HEK293 (cell line): ENCODE results near the gene HIVEP2.

Experiments used
- CTCF ChIA-PET: fragments of 350-600 bp; formaldehyde crosslinking; extraction: SDS; loops from one replicate; lab custom pipeline; 2021; ENCODE audit warnings: antibody characterized with exemption; lab: Yijun Ruan, JAX
- POLR2A ChIA-PET: fragments of 300-600 bp; formaldehyde crosslinking; extraction: SDS; loops from one replicate; lab custom pipeline; 2020; ENCODE audit warnings: antibody characterized with exemption, inconsistent platforms; lab: Yijun Ruan, JAX
- H3K27ac ChIP-seq: fragments of 200-500 bp; sonication (Bioruptor generic); 2 replicates; pipeline ENCODE4 v1.5.1; 2014; ENCODE audit warnings: low read depth, low read length, control low read depth, inconsistent platforms; ENCODE audit errors: extremely low read depth
- H3K36me3 ChIP-seq, 2 experiments: fragments of 200-500 bp in 1 of 2; sonication (Bioruptor generic) in 1 of 2; 1 replicate in 1 of 2; 2 replicates in 1 of 2; pipeline ENCODE4 v1.5.1; 2014 to 2017; ENCODE audit warnings: inconsistent platforms in 2 of 2, low read length in 2 of 2; ENCODE audit not compliant: control insufficient read depth in 2 of 2, insufficient read depth in 1 of 2
- H3K4me1 ChIP-seq: fragments of 200-500 bp; sonication (Bioruptor generic); 2 replicates; pipeline ENCODE4 v1.5.1; 2014; ENCODE audit warnings: mild to moderate bottlenecking, low read length, inconsistent platforms; ENCODE audit not compliant: control insufficient read depth, insufficient read depth
- H3K4me3 ChIP-seq: 2 replicates; pipeline ENCODE4 v1.5.1; 2011; ENCODE audit warnings: low read depth, mild to moderate bottlenecking, control low read depth, low read length, moderate library complexity
- H3K9me3 ChIP-seq: fragments of 200-500 bp; sonication (Bioruptor generic); 2 replicates; pipeline ENCODE4 v1.5.1; 2014; ENCODE audit warnings: low read depth, low read length, inconsistent platforms; ENCODE audit not compliant: control insufficient read depth, insufficient read depth
- FEZF1 ChIP-seq: fragments of 450-650 bp; formaldehyde crosslinking; IDR thresholded peaks from 2 replicates; pipeline ENCODE4 v1.5.1; 2016; ENCODE audit warnings: missing biosample characterization, missing genetic modification characterization
- GLIS2 ChIP-seq: fragments of 450-650 bp; formaldehyde crosslinking; IDR thresholded peaks from 2 replicates; pipeline ENCODE4 v1.5.1; 2016; ENCODE audit warnings: missing biosample characterization, missing genetic modification characterization
- RBAK ChIP-seq: fragments of 450-650 bp; formaldehyde crosslinking; IDR thresholded peaks from 2 replicates; pipeline ENCODE4 v1.5.1; 2016; ENCODE audit warnings: missing biosample characterization, missing genetic modification characterization
- WT1 ChIP-seq: fragments of 450-650 bp; formaldehyde crosslinking; IDR thresholded peaks from 2 replicates; pipeline ENCODE4 v1.5.1; 2016; ENCODE audit warnings: missing biosample characterization, missing genetic modification characterization
- ZFP3 ChIP-seq: fragments of 450-650 bp; formaldehyde crosslinking; IDR thresholded peaks from 2 replicates; pipeline ENCODE4 v1.5.1; 2016; ENCODE audit warnings: low read depth, missing biosample characterization, missing genetic modification characterization
- ZFP69B ChIP-seq: fragments of 450-650 bp; formaldehyde crosslinking; IDR thresholded peaks from 2 replicates; pipeline ENCODE4 v1.5.1; 2016; ENCODE audit warnings: missing biosample characterization, missing genetic modification characterization
- ZIC2 ChIP-seq: fragments of 450-650 bp; formaldehyde crosslinking; IDR thresholded peaks from 2 replicates; pipeline ENCODE4 v1.5.1; 2016; ENCODE audit warnings: missing biosample characterization, missing genetic modification characterization
- ZNF121 ChIP-seq: fragments of 450-650 bp; formaldehyde crosslinking; IDR thresholded peaks from 2 replicates; pipeline ENCODE4 v1.5.1; 2016; ENCODE audit warnings: missing biosample characterization, missing genetic modification characterization
- ZNF138 ChIP-seq: fragments of 450-650 bp; formaldehyde crosslinking; IDR thresholded peaks from 2 replicates; pipeline ENCODE4 v1.5.1; 2016; ENCODE audit warnings: missing biosample characterization, missing genetic modification characterization, borderline replicate concordance
- ZNF157 ChIP-seq: fragments of 450-650 bp; formaldehyde crosslinking; IDR thresholded peaks from 2 replicates; pipeline ENCODE4 v1.5.1; 2016; ENCODE audit warnings: missing biosample characterization, missing genetic modification characterization
- ZNF202 ChIP-seq: fragments of 450-650 bp; formaldehyde crosslinking; IDR thresholded peaks from 2 replicates; pipeline ENCODE4 v1.5.1; 2016; ENCODE audit warnings: missing biosample characterization, missing genetic modification characterization, borderline replicate concordance
- ZNF211 ChIP-seq: fragments of 450-650 bp; formaldehyde crosslinking; IDR thresholded peaks from 2 replicates; pipeline ENCODE4 v1.5.1; 2016; ENCODE audit warnings: low read depth, missing biosample characterization, missing genetic modification characterization
- ZNF24 ChIP-seq: fragments of 450-650 bp; formaldehyde crosslinking; IDR thresholded peaks from 2 replicates; pipeline ENCODE4 v1.5.1; 2016; ENCODE audit warnings: missing biosample characterization, missing genetic modification characterization
- ZNF248 ChIP-seq: fragments of 450-650 bp; formaldehyde crosslinking; IDR thresholded peaks from 2 replicates; pipeline ENCODE4 v1.5.1; 2017; ENCODE audit warnings: missing biosample characterization, missing genetic modification characterization
- ZNF423 ChIP-seq: fragments of 450-650 bp; formaldehyde crosslinking; IDR thresholded peaks from 2 replicates; pipeline ENCODE4 v1.5.1; 2016; ENCODE audit warnings: missing biosample characterization, missing genetic modification characterization
- ZNF521 ChIP-seq: fragments of 450-650 bp; formaldehyde crosslinking; IDR thresholded peaks from 2 replicates; pipeline ENCODE4 v1.5.1; 2017; ENCODE audit warnings: missing biosample characterization, mild to moderate bottlenecking, missing genetic modification characterization
- ZNF585B ChIP-seq: fragments of 450-650 bp; formaldehyde crosslinking; IDR thresholded peaks from 2 replicates; pipeline ENCODE4 v1.5.1; 2016; ENCODE audit warnings: missing biosample characterization, missing genetic modification characterization
- ZNF610 ChIP-seq: fragments of 450-650 bp; formaldehyde crosslinking; IDR thresholded peaks from 2 replicates; pipeline ENCODE4 v1.5.1; 2016; ENCODE audit warnings: missing biosample characterization, missing genetic modification characterization, borderline replicate concordance
- ZNF701 ChIP-seq: fragments of 450-650 bp; formaldehyde crosslinking; IDR thresholded peaks from 2 replicates; pipeline ENCODE4 v1.5.1; 2016; ENCODE audit warnings: missing biosample characterization, missing genetic modification characterization
- ZNF830 ChIP-seq: fragments of 450-650 bp; IDR thresholded peaks from 2 replicates; pipeline ENCODE4 v1.5.0; 2018; ENCODE audit warnings: missing biosample characterization, missing genetic modification characterization, low read depth, mild to moderate bottlenecking, moderate library complexity
- ZSCAN23 ChIP-seq: fragments of 450-650 bp; formaldehyde crosslinking; IDR thresholded peaks from 2 replicates; pipeline ENCODE4 v1.5.1; 2016; ENCODE audit warnings: missing biosample characterization, missing genetic modification characterization
- TF ChIP-seq, protein P1 (sequence below): fragments of 450-650 bp; formaldehyde crosslinking; IDR thresholded peaks from 2 replicates; pipeline ENCODE4 v1.5.1; 2016; ENCODE audit warnings: missing biosample characterization, missing genetic modification characterization
- TF ChIP-seq, protein P2 (sequence below): fragments of 450-650 bp; IDR thresholded peaks from 2 replicates; pipeline ENCODE4 v1.5.1; 2018; ENCODE audit warnings: missing biosample characterization, missing genetic modification characterization
- TF ChIP-seq, protein P3 (sequence below): fragments of 450-650 bp; formaldehyde crosslinking; IDR thresholded peaks from 2 replicates; pipeline ENCODE4 v1.5.1; 2017; ENCODE audit warnings: missing biosample characterization, missing genetic modification characterization
- TF ChIP-seq, protein P4 (sequence below): fragments of 450-650 bp; formaldehyde crosslinking; IDR thresholded peaks from 2 replicates; pipeline ENCODE4; 2016; ENCODE audit warnings: missing biosample characterization, missing genetic modification characterization
- TF ChIP-seq, protein P5 (sequence below): fragments of 450-650 bp; formaldehyde crosslinking; IDR thresholded peaks from 2 replicates; pipeline ENCODE4 v1.5.1; 2017; ENCODE audit warnings: missing biosample characterization, missing genetic modification characterization
- TF ChIP-seq, protein P6 (sequence below): fragments of 450-650 bp; formaldehyde crosslinking; IDR thresholded peaks from 2 replicates; pipeline ENCODE4 v1.5.1; 2017; ENCODE audit warnings: missing biosample characterization, missing genetic modification characterization

Gene HIVEP2

DNA sequence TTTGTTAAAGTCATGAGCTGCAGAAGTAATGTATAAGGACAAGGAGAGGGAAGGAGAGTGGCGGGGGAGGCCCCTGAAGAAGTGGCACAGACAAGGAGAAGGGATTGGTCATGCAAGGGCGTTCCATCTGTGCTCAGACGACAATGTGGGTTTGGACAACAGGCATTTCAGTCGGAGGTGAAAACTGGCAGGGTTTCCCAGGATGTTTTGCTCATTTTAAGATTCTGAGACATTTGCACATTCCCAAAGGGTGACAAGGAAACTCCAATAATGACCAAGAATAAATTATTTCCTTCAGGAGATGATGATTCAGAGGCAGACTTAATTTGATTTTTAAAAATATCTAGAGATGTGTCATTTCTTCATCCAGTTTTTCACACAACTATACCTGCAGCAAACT lies 181.8 kb downstream of the HIVEP2 start:
- Histone ChIP-seq H3K27ac (no peak overlapping the region), H3K4me1 (no peaks in the 10 kb centered on the region), H3K36me3 (peaks cover 0 to 26% of the 10 kb centered on the region in 2 experiments), H3K9me3 (no peaks in the 10 kb centered on the region), H3K4me3 (no peak overlapping the region)
- CTCF ChIA-PET, result interaction anchor here (0.7 to 1.0 kb wide), 2 partner anchors 32 to 837 kb away, joined by 3 read pairs; no protein-coding TSS in a partner anchor
- TF ChIP-seq ZFP69B (tag by site-specific recombination) (no peak), ZNF157 (tag by site-specific recombination) (no peak), ZNF521 (tag by site-specific recombination) (no peak), ZNF138 (tag by site-specific recombination) (no peak), ZNF121 (no peak), ZNF202 (tag by site-specific recombination) (no peak), ZNF211 (no peak), GLIS2 (tag by site-specific recombination) (no peak), ZNF701 (no peak), ZFP3 (tag by site-specific recombination) (no peak), ZNF248 (no peak), RBAK (tag by site-specific recombination) (no peak)
- TF ChIP-seq, protein P1, sequence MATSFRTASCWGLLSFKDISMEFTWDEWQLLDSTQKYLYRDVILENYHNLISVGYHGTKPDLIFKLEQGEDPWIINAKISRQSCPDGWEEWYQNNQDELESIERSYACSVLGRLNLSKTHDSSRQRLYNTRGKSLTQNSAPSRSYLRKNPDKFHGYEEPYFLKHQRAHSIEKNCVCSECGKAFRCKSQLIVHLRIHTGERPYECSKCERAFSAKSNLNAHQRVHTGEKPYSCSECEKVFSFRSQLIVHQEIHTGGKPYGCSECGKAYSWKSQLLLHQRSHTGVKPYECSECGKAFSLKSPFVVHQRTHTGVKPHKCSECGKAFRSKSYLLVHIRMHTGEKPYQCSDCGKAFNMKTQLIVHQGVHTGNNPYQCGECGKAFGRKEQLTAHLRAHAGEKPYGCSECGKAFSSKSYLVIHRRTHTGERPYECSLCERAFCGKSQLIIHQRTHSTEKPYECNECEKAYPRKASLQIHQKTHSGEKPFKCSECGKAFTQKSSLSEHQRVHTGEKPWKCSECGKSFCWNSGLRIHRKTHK (tag by site-specific recombination), result no peak
- TF ChIP-seq, protein P2, sequence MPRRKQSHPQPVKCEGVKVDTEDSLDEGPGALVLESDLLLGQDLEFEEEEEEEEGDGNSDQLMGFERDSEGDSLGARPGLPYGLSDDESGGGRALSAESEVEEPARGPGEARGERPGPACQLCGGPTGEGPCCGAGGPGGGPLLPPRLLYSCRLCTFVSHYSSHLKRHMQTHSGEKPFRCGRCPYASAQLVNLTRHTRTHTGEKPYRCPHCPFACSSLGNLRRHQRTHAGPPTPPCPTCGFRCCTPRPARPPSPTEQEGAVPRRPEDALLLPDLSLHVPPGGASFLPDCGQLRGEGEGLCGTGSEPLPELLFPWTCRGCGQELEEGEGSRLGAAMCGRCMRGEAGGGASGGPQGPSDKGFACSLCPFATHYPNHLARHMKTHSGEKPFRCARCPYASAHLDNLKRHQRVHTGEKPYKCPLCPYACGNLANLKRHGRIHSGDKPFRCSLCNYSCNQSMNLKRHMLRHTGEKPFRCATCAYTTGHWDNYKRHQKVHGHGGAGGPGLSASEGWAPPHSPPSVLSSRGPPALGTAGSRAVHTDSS (tag by site-specific recombination), result no peak
- TF ChIP-seq, protein P3, sequence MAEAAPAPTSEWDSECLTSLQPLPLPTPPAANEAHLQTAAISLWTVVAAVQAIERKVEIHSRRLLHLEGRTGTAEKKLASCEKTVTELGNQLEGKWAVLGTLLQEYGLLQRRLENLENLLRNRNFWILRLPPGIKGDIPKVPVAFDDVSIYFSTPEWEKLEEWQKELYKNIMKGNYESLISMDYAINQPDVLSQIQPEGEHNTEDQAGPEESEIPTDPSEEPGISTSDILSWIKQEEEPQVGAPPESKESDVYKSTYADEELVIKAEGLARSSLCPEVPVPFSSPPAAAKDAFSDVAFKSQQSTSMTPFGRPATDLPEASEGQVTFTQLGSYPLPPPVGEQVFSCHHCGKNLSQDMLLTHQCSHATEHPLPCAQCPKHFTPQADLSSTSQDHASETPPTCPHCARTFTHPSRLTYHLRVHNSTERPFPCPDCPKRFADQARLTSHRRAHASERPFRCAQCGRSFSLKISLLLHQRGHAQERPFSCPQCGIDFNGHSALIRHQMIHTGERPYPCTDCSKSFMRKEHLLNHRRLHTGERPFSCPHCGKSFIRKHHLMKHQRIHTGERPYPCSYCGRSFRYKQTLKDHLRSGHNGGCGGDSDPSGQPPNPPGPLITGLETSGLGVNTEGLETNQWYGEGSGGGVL (tag by site-specific recombination), result no peak
- TF ChIP-seq, protein P4, sequence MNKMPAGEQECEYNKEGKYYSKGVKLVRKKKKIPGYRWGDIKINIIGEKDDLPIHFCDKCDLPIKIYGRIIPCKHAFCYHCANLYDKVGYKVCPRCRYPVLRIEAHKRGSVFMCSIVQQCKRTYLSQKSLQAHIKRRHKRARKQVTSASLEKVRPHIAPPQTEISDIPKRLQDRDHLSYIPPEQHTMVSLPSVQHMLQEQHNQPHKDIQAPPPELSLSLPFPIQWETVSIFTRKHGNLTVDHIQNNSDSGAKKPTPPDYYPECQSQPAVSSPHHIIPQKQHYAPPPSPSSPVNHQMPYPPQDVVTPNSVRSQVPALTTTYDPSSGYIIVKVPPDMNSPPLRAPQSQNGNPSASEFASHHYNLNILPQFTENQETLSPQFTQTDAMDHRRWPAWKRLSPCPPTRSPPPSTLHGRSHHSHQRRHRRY (tag by site-specific recombination), result no peak
- TF ChIP-seq, protein P5, sequence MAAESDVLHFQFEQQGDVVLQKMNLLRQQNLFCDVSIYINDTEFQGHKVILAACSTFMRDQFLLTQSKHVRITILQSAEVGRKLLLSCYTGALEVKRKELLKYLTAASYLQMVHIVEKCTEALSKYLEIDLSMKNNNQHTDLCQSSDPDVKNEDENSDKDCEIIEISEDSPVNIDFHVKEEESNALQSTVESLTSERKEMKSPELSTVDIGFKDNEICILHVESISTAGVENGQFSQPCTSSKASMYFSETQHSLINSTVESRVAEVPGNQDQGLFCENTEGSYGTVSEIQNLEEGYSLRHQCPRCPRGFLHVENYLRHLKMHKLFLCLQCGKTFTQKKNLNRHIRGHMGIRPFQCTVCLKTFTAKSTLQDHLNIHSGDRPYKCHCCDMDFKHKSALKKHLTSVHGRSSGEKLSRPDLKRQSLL (tag by site-specific recombination), result no peak
- TF ChIP-seq, all 188 proteins: peak for 0
- POLR2A ChIA-PET, result no interaction called here

DNA sequence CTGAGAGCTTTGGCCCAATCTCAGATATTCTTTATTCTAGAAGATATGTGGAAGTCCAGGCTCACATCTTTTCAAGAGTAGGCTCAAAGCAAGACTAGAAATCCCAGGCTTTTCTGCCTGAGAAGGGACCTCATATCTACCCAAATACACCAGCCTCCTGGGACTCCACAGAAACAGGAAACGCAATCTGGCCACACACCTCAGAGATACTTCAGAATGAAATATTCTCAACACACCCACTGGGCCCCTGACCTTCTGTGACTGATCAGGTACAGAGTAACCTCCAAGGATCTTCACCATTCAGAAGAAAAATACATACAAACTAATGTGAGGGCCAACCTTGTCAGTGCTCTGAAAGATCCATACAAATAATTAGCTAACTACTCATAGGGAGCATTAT lies 183.2 kb downstream of the HIVEP2 start:
- Histone ChIP-seq H3K4me3 (no peak overlapping the region), H3K9me3 (no peaks in the 10 kb centered on the region), H3K36me3 (peaks cover 0 to 35% of the 10 kb centered on the region in 2 experiments), H3K4me1 (no peaks in the 10 kb centered on the region), H3K27ac (no peak overlapping the region)
- POLR2A ChIA-PET, result no interaction called here
- CTCF ChIA-PET, result interaction anchor here (0.7 to 1.3 kb wide), 2 partner anchors 69 to 1076 kb away, joined by 3 read pairs; no protein-coding TSS in a partner anchor
- TF ChIP-seq ZNF24 (tag by site-specific recombination) (no peak), ZIC2 (no peak), WT1 (no peak), ZNF830 (no peak), ZNF423 (tag by site-specific recombination) (no peak), ZSCAN23 (tag by site-specific recombination) (no peak), FEZF1 (tag by site-specific recombination) (no peak), ZNF585B (tag by site-specific recombination) (no peak), ZNF610 (tag by site-specific recombination) (no peak)
- TF ChIP-seq, protein P6, sequence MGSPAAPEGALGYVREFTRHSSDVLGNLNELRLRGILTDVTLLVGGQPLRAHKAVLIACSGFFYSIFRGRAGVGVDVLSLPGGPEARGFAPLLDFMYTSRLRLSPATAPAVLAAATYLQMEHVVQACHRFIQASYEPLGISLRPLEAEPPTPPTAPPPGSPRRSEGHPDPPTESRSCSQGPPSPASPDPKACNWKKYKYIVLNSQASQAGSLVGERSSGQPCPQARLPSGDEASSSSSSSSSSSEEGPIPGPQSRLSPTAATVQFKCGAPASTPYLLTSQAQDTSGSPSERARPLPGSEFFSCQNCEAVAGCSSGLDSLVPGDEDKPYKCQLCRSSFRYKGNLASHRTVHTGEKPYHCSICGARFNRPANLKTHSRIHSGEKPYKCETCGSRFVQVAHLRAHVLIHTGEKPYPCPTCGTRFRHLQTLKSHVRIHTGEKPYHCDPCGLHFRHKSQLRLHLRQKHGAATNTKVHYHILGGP (tag by site-specific recombination), result no peak
- TF ChIP-seq, protein P2 (tag by site-specific recombination), result no peak
